ENCODE data around the gene RPL35.

RPL35 gene

GRCh38 chr9:124820698-124821623 lies 40.8 kb downstream of the RPL35 start:
- no peak for DNase-seq (ENCODE audit: low read depth)

- DNase-seq (ENCODE audit: low read depth) = no peak
These were observed 43.1 kb downstream of the RPL35 start for GRCh38 chr9:124818431-124819281.

GRCh38 chr9:124815601-124816000 lies 46.2 kb downstream of the RPL35 start:
- no peak for DNase-seq (ENCODE audit: low read depth)

- DNase-seq (ENCODE audit: low read depth) = no peak
These were observed 47.6 kb downstream of the RPL35 start for GRCh38 chr9:124814164-124814535.

- no peak for DNase-seq (ENCODE audit: low read depth)
These were observed 48.1 kb downstream of the RPL35 start for GRCh38 chr9:124813501-124814163.

- DNase-seq (ENCODE audit: low read depth) = no peak
These were observed 48.7 kb downstream of the RPL35 start for GRCh38 chr9:124813041-124813440.

- no peak for DNase-seq (ENCODE audit: low read depth)
These were observed 49.3 kb downstream of the RPL35 start for GRCh38 chr9:124812441-124812876.

- DNase-seq (ENCODE audit: low read depth) = no peak
These were observed 50.9 kb downstream of the RPL35 start for GRCh38 chr9:124810663-124811355.

- DNase-seq (ENCODE audit: low read depth) = no peak
These were observed 51.8 kb downstream of the RPL35 start for GRCh38 chr9:124809741-124810500.

GRCh38 chr9:124809211-124809610 lies 52.5 kb downstream of the RPL35 start:
- no peak for DNase-seq (ENCODE audit: low read depth)

- DNase-seq (ENCODE audit: low read depth) = no peak
These were observed 53.4 kb downstream of the RPL35 start for GRCh38 chr9:124808246-124808956.
